K562 (cell line): Measurements from ENCODE around the gene APBA2.

Experiments
- MTF1 ChIP-seq: fragments of 250-450 bp; sonication (Bioruptor Pico); IDR thresholded peaks from 2 replicates; pipeline ENCODE4 v1.9.0; 2021; ENCODE audit warnings: moderate library complexity, mild to moderate bottlenecking, inconsistent platforms, borderline replicate concordance
- NFIC ChIP-seq: fragments of 450-650 bp; IDR thresholded peaks from 2 replicates; pipeline ENCODE4 v1.6.1; 2017; ENCODE audit warnings: mild to moderate bottlenecking, inconsistent platforms
- POLR2A ChIP-seq: fragments of 450-650 bp; conservative IDR thresholded peaks from 2 replicates; pipeline ENCODE4 v1.6.1; 2016
- RBFOX2 ChIP-seq: fragments of 200-400 bp; formaldehyde crosslinking; IDR thresholded peaks from 2 replicates; pipeline ENCODE4 v1.6.1; 2017; ENCODE audit warnings: low read depth, mild to moderate bottlenecking, low read length, moderate library complexity
- TF ChIP-seq, protein P1 (sequence below), 3 experiments: IDR thresholded peaks in 2 of 3; conservative IDR thresholded peaks in 1 of 3; 2 replicates each; pipeline ENCODE4 v1.5.1; 2011 to 2012; ENCODE audit warnings: low read length in 3 of 3, mild to moderate bottlenecking in 3 of 3, control low read depth in 2 of 3, improper control_type of control experiment in 1 of 3, inconsistent platforms in 1 of 3, low read depth in 1 of 3, mixed read lengths in 1 of 3, moderate library complexity in 1 of 3; ENCODE audit not compliant: insufficient read depth in 2 of 3
- TF ChIP-seq, protein P2 (sequence below): sonication (generic); formaldehyde crosslinking; IDR thresholded peaks from 2 replicates; pipeline ENCODE4 v1.8.0; 2023; ENCODE audit warnings: missing genetic modification reagents, mild to moderate bottlenecking, borderline replicate concordance

DNA sequence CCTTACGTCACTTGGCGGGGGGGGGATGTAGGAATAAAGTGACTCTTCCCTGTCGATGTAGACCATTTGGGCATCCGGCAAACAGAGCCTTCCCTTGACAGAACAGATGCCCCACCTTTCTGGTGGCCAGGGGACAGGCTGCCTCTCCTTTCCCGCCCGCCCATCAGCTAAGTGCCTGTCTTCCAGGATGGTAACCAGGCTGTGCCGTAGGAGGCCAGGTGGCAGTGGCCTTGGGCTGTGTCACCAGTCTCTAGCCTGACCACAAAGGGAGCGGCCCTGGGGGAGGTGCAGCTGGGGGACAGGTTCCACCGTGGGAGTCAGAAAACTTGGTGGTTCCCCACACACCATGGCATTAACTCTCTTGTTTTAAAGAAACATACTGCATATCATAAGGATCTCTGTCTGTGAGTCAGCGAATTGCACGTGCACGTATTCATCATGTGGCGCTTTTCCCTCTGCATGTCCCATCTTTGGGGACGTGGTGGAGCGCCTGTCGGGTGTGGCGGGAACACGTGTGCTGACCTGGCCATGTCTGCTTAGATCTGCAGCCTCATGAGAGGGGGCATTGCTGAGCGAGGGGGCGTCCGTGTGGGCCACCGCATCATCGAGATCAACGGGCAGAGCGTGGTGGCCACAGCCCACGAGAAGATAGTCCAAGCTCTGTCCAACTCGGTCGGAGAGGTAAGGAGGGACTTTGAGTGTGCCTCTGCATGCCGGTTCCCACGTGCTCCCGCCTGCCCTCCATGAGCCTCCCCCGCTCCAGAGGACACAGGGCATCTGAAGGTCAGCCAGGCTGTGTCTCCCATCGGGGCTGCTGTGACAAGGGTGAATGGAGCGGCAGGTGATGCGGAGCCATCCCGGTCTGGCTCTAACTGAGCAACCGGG is 227.8 kb downstream of the APBA2 start:
- TF ChIP-seq NFIC: no peak
- no peak for TF ChIP-seq POLR2A
- TF ChIP-seq, protein P1, sequence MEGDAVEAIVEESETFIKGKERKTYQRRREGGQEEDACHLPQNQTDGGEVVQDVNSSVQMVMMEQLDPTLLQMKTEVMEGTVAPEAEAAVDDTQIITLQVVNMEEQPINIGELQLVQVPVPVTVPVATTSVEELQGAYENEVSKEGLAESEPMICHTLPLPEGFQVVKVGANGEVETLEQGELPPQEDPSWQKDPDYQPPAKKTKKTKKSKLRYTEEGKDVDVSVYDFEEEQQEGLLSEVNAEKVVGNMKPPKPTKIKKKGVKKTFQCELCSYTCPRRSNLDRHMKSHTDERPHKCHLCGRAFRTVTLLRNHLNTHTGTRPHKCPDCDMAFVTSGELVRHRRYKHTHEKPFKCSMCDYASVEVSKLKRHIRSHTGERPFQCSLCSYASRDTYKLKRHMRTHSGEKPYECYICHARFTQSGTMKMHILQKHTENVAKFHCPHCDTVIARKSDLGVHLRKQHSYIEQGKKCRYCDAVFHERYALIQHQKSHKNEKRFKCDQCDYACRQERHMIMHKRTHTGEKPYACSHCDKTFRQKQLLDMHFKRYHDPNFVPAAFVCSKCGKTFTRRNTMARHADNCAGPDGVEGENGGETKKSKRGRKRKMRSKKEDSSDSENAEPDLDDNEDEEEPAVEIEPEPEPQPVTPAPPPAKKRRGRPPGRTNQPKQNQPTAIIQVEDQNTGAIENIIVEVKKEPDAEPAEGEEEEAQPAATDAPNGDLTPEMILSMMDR (IDR thresholded peaks at IDR 0.05 in 2 of 3, conservative IDR thresholded peaks at IDR 0.05 in 1 of 3; ENCODE audit: insufficient read depth in 2 of 3, low read depth in 1 of 3, low read length in 3 of 3): no peak
- TF ChIP-seq, protein P2, sequence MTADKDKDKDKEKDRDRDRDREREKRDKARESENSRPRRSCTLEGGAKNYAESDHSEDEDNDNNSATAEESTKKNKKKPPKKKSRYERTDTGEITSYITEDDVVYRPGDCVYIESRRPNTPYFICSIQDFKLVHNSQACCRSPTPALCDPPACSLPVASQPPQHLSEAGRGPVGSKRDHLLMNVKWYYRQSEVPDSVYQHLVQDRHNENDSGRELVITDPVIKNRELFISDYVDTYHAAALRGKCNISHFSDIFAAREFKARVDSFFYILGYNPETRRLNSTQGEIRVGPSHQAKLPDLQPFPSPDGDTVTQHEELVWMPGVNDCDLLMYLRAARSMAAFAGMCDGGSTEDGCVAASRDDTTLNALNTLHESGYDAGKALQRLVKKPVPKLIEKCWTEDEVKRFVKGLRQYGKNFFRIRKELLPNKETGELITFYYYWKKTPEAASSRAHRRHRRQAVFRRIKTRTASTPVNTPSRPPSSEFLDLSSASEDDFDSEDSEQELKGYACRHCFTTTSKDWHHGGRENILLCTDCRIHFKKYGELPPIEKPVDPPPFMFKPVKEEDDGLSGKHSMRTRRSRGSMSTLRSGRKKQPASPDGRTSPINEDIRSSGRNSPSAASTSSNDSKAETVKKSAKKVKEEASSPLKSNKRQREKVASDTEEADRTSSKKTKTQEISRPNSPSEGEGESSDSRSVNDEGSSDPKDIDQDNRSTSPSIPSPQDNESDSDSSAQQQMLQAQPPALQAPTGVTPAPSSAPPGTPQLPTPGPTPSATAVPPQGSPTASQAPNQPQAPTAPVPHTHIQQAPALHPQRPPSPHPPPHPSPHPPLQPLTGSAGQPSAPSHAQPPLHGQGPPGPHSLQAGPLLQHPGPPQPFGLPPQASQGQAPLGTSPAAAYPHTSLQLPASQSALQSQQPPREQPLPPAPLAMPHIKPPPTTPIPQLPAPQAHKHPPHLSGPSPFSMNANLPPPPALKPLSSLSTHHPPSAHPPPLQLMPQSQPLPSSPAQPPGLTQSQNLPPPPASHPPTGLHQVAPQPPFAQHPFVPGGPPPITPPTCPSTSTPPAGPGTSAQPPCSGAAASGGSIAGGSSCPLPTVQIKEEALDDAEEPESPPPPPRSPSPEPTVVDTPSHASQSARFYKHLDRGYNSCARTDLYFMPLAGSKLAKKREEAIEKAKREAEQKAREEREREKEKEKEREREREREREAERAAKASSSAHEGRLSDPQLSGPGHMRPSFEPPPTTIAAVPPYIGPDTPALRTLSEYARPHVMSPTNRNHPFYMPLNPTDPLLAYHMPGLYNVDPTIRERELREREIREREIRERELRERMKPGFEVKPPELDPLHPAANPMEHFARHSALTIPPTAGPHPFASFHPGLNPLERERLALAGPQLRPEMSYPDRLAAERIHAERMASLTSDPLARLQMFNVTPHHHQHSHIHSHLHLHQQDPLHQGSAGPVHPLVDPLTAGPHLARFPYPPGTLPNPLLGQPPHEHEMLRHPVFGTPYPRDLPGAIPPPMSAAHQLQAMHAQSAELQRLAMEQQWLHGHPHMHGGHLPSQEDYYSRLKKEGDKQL (CRISPR knock-in tag): no peak
- no peak for TF ChIP-seq MTF1 (CRISPR knock-in tag)
- TF ChIP-seq RBFOX2: no peak
